Mucosa of stomach (tissue), 1 donor: ENCODE measurements around the gene ARHGAP6.

Experiments used
- H3K27me3 ChIP-seq: one replicate; pipeline ENCODE4 v1.7.0; 2013; ENCODE audit warnings: mild to moderate bottlenecking, low read length; ENCODE audit not compliant: control insufficient read depth, insufficient read depth
- H3K36me3 ChIP-seq: one replicate; pipeline ENCODE4 v1.7.0; 2013; ENCODE audit warnings: low read length; ENCODE audit not compliant: control insufficient read depth, insufficient read depth
- H3K4me1 ChIP-seq: one replicate; pipeline ENCODE4 v1.7.0; 2013; ENCODE audit warnings: mild to moderate bottlenecking, low read length; ENCODE audit not compliant: control insufficient read depth, insufficient read depth
- H3K4me3 ChIP-seq: one replicate; pipeline ENCODE4 v1.7.0; 2013; ENCODE audit warnings: low read length
- H3K9ac ChIP-seq: one replicate; pipeline ENCODE4 v1.7.0; 2013; ENCODE audit warnings: mild to moderate bottlenecking, low read length, moderate library complexity
- H3K9me3 ChIP-seq: one replicate; pipeline ENCODE4 v1.7.0; 2013; ENCODE audit warnings: mild to moderate bottlenecking, low read length, moderate library complexity; ENCODE audit not compliant: control insufficient read depth
- donor health status: Pancreatic carcinoma.

ARHGAP6 gene

GRCh38 chrX:11305641-11306040, 360.1 kb downstream of the ARHGAP6 start:
- no peaks in the 10 kb centered on the region for H3K27me3 ChIP-seq
- H3K4me3 ChIP-seq = no peak overlapping the region
- H3K36me3 ChIP-seq = no peaks in the 10 kb centered on the region
- H3K9me3 ChIP-seq = no peaks in the 10 kb centered on the region
- peaks cover 3% of the 10 kb centered on the region for H3K4me1 ChIP-seq
- no peak overlapping the region for H3K9ac ChIP-seq

- no peak overlapping the region for H3K4me3 ChIP-seq
- no peaks in the 10 kb centered on the region for H3K9me3 ChIP-seq
- no peaks in the 10 kb centered on the region for H3K27me3 ChIP-seq
- H3K9ac ChIP-seq = no peak overlapping the region
- H3K4me1 ChIP-seq = peaks cover 3% of the 10 kb centered on the region
- H3K36me3 ChIP-seq = no peaks in the 10 kb centered on the region
These were observed 360.9 kb downstream of the ARHGAP6 start for GRCh38 chrX:11304829-11305228.

GRCh38 chrX:11298600-11298999, 367.1 kb downstream of the ARHGAP6 start:
- Histone ChIP-seq H3K27me3 (no peaks in the 10 kb centered on the region), H3K4me3 (no peak overlapping the region), H3K9ac (no peak overlapping the region), H3K9me3 (no peaks in the 10 kb centered on the region), H3K4me1 (peaks cover 3% of the 10 kb centered on the region), H3K36me3 (no peaks in the 10 kb centered on the region)

GRCh38 chrX:11296051-11296450, 369.7 kb downstream of the ARHGAP6 start:
- Histone ChIP-seq H3K4me1 (no peaks in the 10 kb centered on the region), H3K4me3 (no peak overlapping the region), H3K9me3 (no peaks in the 10 kb centered on the region), H3K27me3 (no peaks in the 10 kb centered on the region), H3K9ac (no peak overlapping the region), H3K36me3 (no peaks in the 10 kb centered on the region)

GRCh38 chrX:11293113-11293512, 372.6 kb downstream of the ARHGAP6 start, which contains the start of gene AMELX:
Gene AMELX (plus strand): TSS chrX:11293413. CDS start chrX:11294789, 1,376 bp downstream.
- Histone ChIP-seq H3K4me1 (no peaks in the 10 kb centered on the region), H3K9me3 (no peaks in the 10 kb centered on the region), H3K36me3 (no peaks in the 10 kb centered on the region), H3K27me3 (no peaks in the 10 kb centered on the region), H3K4me3 (no peak within 1 kb of the TSS), H3K9ac (no peak within 1 kb of the TSS)

- no peaks in the 10 kb centered on the region for H3K9me3 ChIP-seq
- no peak overlapping the region for H3K4me3 ChIP-seq
- H3K4me1 ChIP-seq = no peaks in the 10 kb centered on the region
- H3K36me3 ChIP-seq = no peaks in the 10 kb centered on the region
- H3K27me3 ChIP-seq = no peaks in the 10 kb centered on the region
- no peak overlapping the region for H3K9ac ChIP-seq
These were observed 375.2 kb downstream of the ARHGAP6 start for GRCh38 chrX:11290416-11291102.

GRCh38 chrX:11287505-11287904, 378.2 kb downstream of the ARHGAP6 start:
- H3K4me3 ChIP-seq = no peak overlapping the region
- no peaks in the 10 kb centered on the region for H3K27me3 ChIP-seq
- H3K4me1 ChIP-seq = no peaks in the 10 kb centered on the region
- H3K9me3 ChIP-seq = no peaks in the 10 kb centered on the region
- no peaks in the 10 kb centered on the region for H3K36me3 ChIP-seq
- no peak overlapping the region for H3K9ac ChIP-seq

- H3K4me3 ChIP-seq = no peak overlapping the region
- no peaks in the 10 kb centered on the region for H3K36me3 ChIP-seq
- no peaks in the 10 kb centered on the region for H3K4me1 ChIP-seq
- no peaks in the 10 kb centered on the region for H3K27me3 ChIP-seq
- H3K9me3 ChIP-seq = no peaks in the 10 kb centered on the region
- no peak overlapping the region for H3K9ac ChIP-seq
These were observed 380.1 kb downstream of the ARHGAP6 start for GRCh38 chrX:11285651-11286050.

- H3K36me3 ChIP-seq = no peaks in the 10 kb centered on the region
- H3K27me3 ChIP-seq = no peaks in the 10 kb centered on the region
- H3K4me3 ChIP-seq = no peak overlapping the region
- H3K9me3 ChIP-seq = no peaks in the 10 kb centered on the region
- no peaks in the 10 kb centered on the region for H3K4me1 ChIP-seq
- H3K9ac ChIP-seq = no peak overlapping the region
These were observed 383.7 kb downstream of the ARHGAP6 start for GRCh38 chrX:11282043-11282442.

- peaks cover 3% of the 10 kb centered on the region for H3K4me1 ChIP-seq
These were observed 392.2 kb downstream of the ARHGAP6 start for GRCh38 chrX:11273544-11273943.

GRCh38 chrX:11272863-11273262, 392.9 kb downstream of the ARHGAP6 start:
- H3K9ac ChIP-seq = no peak overlapping the region
- H3K36me3 ChIP-seq = no peaks in the 10 kb centered on the region
- H3K9me3 ChIP-seq = no peaks in the 10 kb centered on the region
- no peaks in the 10 kb centered on the region for H3K27me3 ChIP-seq
- H3K4me3 ChIP-seq = no peak overlapping the region
- H3K4me1 ChIP-seq = peaks cover 7% of the 10 kb centered on the region

More at GRCh38 chrX:11273544-11273943, 392.2 kb downstream of the ARHGAP6 start:
- Histone ChIP-seq H3K36me3 (no peaks in the 10 kb centered on the region), H3K9ac (no peak overlapping the region), H3K27me3 (no peaks in the 10 kb centered on the region), H3K4me3 (no peak overlapping the region), H3K9me3 (no peaks in the 10 kb centered on the region)

- no peak overlapping the region for H3K9ac ChIP-seq
- no peaks in the 10 kb centered on the region for H3K9me3 ChIP-seq
- H3K4me1 ChIP-seq = peaks cover 7% of the 10 kb centered on the region
- H3K27me3 ChIP-seq = no peaks in the 10 kb centered on the region
- H3K4me3 ChIP-seq = no peak overlapping the region
- H3K36me3 ChIP-seq = no peaks in the 10 kb centered on the region
These were observed 393.4 kb downstream of the ARHGAP6 start for GRCh38 chrX:11272290-11272689.

GRCh38 chrX:11269996-11270395, 395.7 kb downstream of the ARHGAP6 start:
- H3K27me3 ChIP-seq = no peaks in the 10 kb centered on the region
- H3K4me3 ChIP-seq = no peak overlapping the region
- H3K4me1 ChIP-seq = peaks cover 7% of the 10 kb centered on the region
- no peaks in the 10 kb centered on the region for H3K36me3 ChIP-seq
- H3K9me3 ChIP-seq = no peaks in the 10 kb centered on the region
- H3K9ac ChIP-seq = no peak overlapping the region
